GM18507 (cell line): ENCODE measurements around the gene DNAJC28.
"Not testable (repeated sequence)": the region's sequence is repeated elsewhere in the genome, so short reads cannot be mapped to it uniquely, and the experiment has no call there.

Experiments
- DNase-seq: peaks from one replicate; pipeline ENCODE4 v3.0.0; 2011; ENCODE audit warnings: low read depth; ENCODE audit not compliant: insufficient read length; ENCODE audit errors: extremely low spot score
- FAIRE-seq: peaks from 2 replicates; lab custom pipeline; 2011; peaks lifted over from hg19 to GRCh38; lab: Jason Lieb, UNC

Gene DNAJC28

DNA sequence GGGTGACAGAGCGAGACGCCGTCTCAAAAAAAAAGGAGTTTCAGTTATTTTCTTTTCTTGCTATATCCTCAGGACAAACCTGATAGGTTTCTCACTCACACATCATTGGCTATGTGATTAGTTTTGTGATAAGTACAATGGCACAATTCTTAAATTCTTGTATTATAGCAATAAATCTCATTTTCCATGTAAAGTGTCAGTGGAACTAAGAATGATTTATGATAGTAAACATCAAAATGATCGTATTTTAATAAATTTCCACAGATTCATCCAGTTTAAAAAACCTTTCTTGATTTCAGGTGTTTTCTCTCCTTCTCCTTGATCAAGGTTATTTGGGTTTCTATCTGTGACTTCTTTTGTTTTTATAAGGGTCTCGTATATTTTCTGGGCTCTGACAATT is 3.5 kb downstream of the DNAJC28 start:
- no peak for FAIRE-seq
- DNase-seq, result no peak

- FAIRE-seq (no peak), DNase-seq (no peak)
These were observed 10.1 kb downstream of the DNAJC28 start for GRCh38 chr21:33481314-33481943.

DNA sequence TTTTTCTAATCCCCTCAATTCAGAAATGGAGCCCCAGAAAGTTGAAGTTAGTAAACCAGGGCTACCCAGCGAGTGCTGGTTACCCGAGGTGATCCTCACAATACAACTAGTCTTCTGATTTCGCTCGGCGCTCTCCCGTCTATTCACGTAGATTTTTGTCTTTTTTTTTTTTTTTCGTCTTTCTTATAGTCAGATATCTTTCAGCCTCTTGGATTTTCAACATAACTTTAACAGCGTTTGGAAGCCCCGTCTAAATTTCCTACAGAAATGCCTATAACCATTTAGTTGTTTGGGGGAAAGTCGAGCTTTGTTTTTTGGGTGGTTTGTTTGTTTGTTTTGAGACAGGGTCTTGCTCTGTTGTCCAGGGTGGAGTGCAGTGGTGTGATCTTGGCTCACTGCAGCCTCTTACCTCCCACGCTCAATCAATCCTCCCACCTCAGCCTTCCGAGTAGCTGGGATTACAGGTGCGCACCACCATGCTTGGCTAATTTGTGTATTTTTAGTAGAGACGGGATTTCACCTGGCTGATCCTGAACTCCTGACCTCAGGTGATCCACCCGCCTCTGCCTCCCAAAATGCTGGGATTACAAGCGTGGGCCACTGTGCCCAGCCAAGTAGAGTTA is 10.9 kb downstream of the DNAJC28 start:
- DNase-seq (no peak), FAIRE-seq (no peak)

- DNase-seq (peak; percentile 91), FAIRE-seq (peak; percentile 94)
These were observed 11.6 kb downstream of the DNAJC28 start, which contains the start of gene TMEM50B for GRCh38 chr21:33479679-33480480. TSS of gene TMEM50B (minus strand) at chr21:33479974. CDS start at chr21:33468885, 11,089 bp downstream.

GRCh38 chr21:33478935-33479678 is 12.4 kb downstream of the DNAJC28 start:
- DNase-seq (no peak), FAIRE-seq (no peak)

- FAIRE-seq, result no peak
These were observed 13.3 kb downstream of the DNAJC28 start for GRCh38 chr21:33478182-33478581.

GRCh38 chr21:33477066-33477465 is 14.4 kb downstream of the DNAJC28 start:
- FAIRE-seq (no peak), DNase-seq (no peak)

More at GRCh38 chr21:33478182-33478581, 13.3 kb downstream of the DNAJC28 start:
- no peak for DNase-seq

- DNase-seq, result no peak
- FAIRE-seq, result no peak
These were observed 18.2 kb downstream of the DNAJC28 start for GRCh38 chr21:33473344-33473743.

- FAIRE-seq, result no peak
- no peak for DNase-seq
These were observed 20.8 kb downstream of the DNAJC28 start for GRCh38 chr21:33470701-33471100.

DNA sequence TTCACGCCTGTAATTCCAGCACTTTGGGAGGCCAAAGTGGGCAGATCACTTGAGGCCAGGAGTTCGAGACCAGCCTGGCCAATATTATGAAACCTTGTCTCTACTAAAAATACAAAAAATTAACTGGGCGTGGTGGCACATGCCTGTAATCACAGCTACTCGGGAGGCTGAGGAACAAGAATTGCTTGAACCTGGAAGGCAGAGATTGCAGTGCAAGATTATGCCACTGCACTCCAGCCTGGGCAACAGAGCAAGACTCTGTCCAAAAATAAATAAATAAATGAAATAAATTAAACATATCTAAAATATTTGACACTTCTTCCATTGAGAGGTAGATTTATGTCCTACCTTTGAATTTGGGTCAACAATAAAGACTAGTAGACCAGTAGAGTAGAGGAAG is 22.3 kb downstream of the DNAJC28 start:
- DNase-seq, FAIRE-seq: not testable (repeated sequence)

DNA sequence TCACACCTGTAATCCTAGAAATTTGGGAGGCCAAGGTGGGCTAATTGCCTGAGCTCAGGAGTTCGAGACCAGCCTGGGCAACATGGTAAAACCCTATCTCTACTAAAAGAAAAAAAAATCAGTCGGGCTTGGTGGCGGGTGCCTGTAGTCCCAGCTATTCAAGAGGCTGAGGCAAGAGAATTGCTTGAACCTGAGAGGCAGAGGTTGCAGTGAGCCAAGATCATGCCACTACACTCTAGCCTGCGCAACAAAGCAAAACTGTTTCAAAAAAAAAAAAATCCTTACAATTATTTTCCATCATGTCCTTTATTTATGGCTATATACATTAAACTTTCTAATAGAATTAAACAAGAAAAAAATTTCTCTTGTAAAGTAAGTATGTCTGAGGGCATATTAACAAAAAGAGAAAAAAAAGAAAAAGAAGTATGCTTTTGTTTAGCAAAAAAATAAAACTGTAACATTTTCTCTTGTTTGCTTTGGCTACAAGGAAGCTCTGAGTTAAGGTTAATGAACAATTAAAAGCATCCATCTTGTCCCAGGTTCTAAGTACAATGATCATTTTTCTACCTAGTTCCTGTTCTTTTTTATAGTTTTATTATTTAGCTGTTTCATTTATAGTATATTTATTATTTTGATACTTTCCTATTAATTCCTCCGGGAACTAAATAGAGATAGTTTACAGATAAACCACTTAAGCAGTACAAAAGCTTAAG is 29.8 kb downstream of the DNAJC28 start:
- DNase-seq (no peak), FAIRE-seq (no peak)

DNA sequence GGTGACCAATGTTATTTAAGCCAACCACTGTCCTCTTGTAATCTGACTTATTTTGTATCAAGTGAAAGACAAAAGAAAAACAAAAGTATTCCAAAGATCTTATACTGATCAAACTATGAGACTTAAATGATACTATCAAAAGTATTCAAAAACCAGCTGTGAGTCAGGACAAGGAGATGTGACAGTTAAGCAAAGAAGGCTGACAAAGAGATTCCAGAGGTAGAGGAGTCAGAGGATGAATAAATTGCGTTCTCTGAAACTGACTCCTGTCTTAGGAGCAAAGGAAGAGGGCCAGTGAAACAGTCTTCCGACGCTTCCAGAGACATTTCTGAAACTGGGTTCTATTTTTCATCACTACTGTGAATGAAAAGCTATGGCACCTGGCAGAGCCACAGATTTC is 32.7 kb downstream of the DNAJC28 start:
- FAIRE-seq, result no peak

DNA sequence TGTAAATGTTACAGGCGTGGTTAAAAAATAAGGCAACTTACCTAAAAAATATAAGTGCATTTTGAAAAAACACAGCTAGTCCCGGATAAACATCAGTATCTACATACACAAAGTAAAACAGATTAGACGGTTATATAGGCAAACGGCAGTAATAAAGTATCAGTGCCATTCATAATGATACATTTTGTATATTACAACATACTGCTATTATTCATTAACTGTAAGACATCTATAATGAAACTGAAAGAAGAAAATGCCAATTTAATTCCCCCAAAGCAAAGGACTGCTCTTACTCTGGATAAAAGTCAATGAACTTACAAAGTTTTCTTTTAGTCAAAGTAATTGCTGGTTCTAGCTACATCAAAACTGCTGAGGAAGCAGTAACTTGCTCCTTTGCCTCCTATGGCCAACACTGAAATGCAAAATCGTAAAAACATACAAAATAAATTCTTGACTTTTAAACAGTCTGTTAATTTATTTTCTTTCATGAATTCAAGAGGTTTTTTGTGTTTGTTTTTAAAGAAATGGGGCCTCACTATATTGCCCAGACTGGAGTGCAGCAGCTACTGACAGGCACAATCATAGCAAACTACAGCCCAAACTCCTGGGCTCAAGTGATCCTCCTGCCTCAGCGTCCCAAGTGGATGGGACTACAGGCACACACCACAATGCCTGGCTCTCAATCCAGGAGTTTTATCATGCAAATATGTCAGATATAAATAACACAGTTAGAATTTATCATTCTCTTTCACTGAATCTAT is 35.6 kb downstream of the DNAJC28 start:
- DNase-seq (no peak), FAIRE-seq (peak; percentile 41)

More for the DNA sequence above, 32.7 kb downstream of the DNAJC28 start:
- DNase-seq, result no peak

GRCh38 chr21:33452362-33452761 is 39.2 kb downstream of the DNAJC28 start:
- DNase-seq, result no peak
- FAIRE-seq, result no peak

DNA sequence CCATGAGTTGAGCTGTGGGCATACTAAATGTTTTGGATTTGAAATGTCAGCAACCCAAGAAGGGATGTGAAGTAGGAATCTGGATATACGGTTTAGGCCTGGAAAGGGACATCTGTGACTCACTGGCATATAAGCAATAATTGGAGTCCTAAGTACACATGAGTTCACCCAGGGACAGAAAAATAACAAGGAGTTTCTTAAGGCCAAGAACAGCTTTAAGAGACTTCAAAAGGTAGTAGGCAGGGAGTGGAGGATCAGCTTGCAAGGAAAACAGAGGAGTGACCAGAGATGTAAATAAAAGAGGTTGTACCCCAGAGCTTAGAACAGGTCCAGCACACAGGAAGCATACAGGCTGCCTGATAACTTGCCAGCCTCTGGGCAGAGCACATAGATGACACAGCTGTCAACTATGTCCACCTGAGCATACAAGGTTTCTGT is 39.9 kb downstream of the DNAJC28 start:
- FAIRE-seq (no peak), DNase-seq (no peak)

DNA sequence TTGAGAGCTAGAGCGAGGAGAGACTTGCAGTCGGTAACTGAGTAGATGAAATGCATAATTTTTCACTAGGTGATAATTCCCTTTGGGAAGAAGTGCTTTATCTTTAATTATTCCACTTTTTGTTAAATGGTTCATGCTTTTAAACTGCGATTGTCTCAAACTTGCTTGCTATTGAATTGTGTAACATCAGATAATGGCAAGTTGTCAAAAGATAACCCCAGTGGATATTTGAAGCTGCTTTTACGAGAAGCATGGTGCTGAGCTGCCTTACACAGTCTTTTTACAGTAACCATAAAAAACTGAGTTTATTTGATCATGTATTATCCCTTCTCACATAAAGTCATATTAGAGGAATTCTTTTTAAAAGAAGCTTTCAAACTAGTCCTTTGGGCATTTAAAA is 41.9 kb downstream of the DNAJC28 start:
- FAIRE-seq, result no peak
- DNase-seq, result no peak

DNA sequence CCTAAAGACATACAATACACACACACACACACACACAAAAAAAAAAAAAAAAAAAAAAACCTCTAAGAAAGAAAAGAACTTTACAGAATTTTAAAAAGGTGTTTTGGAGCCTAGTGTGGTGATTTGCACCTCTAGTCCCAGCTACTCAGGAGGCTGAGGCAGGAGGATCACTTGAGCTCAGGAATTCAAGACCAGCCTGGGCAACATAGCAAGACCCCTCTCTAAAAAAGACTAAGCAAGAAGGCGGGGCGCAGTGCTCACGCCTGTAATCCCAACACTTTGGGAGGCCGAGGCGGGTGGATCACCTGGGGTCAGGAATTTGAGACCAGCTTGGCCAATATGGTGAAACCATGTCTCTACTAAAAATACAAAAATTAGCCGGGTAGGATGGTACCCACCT is 44.9 kb downstream of the DNAJC28 start:
- FAIRE-seq, DNase-seq: not testable (repeated sequence)

GRCh38 chr21:33444499-33444898 is 47.0 kb downstream of the DNAJC28 start:
- FAIRE-seq, result no peak
- no peak for DNase-seq
